8988T (cell line): ENCODE data around the gene STK24.
"Not testable (repeated sequence)": the region's sequence is repeated elsewhere in the genome, so short reads cannot be mapped to it uniquely, and the experiment has no call there.

Source experiments
- DNase-seq: peaks from one replicate; pipeline ENCODE4 v3.0.0; 2011

STK24 gene

DNA sequence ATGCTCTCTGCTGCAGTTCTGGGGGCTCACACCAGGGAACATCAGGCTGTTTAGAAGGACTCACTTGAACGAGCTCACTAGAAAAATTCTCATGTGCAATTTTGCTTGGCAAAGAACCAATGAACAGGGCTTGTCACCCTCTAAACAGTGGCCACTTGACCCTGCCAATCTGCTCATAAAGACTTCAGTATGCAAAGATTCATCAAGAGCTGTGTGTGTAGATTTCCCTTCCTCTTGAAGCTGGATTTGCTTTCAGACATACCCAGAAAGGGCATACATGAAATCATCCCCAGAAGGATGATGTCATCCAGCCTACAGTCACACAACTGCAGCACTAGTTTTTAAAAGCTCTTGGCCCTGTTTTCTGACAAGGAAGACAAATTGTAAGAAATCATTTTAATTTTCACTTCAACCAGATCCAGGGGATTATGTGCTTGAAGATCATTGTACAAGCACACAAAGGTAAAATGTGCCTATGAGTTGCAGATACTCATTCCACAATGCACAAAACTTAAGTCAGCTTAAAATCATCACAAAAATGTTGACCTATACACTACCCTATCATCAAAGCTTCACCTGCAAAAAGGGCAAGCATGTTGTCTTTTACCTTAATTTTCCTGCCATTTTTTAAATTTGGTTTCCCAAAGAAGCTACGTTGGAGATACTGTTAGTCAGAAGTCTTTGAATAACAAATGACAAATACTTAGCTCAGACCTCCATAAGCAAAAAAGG, 5.2 kb upstream of the STK24 start:
- DNase-seq, result no peak

DNA sequence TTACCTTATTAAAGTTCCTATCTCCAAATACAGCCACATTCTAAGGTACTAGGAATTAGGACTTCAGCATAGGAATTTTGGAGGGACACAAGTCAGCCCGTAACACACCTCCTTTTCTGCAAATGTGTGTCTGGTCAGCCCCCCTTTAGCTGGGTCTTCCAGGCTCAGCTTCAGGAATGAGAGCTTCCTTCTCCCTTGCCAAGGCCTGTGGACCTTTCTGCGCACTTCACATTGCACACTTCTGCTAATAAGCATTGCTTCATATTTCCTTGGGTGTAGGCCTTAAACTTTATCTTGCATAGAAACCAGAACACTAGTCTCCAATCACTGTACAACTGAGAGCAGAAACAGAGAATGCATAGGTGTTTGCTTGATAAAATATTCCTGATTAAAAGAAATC, 4.5 kb upstream of the STK24 start:
- no peak for DNase-seq

DNA sequence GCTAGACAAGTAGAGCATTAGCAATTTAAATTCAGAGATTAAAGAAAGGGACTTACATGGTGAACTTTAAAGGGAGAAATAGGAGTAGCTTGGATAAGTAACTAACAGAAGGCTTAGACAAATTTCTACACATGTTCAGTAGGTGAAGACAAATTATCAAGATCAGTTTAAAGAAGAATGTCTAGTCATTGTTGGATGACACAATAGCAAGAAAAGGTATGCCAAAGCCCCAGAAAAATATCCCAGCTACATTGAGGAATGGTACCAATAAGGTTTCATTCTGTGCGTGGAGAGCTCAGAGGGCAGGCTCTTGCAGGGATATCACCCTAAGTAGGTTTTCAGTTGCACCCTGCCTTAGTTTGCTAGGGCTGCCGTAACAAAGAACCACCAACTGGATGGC, 3.5 kb upstream of the STK24 start:
- no peak for DNase-seq

DNA sequence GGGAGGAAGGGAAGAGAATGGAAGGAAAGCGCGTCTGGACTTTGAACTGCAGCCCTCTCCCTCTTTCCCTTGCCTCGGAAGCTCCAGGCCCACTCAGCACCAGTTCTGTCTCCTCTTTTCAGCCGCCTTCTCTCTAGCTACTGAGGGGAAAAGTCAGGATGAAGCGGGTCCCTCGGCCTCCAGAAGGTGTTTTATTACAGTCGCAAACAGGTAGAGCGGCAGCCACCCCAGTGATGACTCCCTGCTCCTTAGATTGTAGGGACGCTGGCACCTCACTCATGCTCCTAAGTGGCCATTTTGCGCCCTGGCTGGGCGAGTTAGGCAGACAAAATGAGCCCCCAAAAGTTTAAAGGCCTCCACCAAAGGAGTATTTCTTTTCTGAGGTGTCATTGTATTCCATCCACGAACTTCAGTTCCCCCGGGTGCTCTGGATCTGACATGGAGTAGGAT, 954 bp upstream of the STK24 start:
- no peak for DNase-seq

DNA sequence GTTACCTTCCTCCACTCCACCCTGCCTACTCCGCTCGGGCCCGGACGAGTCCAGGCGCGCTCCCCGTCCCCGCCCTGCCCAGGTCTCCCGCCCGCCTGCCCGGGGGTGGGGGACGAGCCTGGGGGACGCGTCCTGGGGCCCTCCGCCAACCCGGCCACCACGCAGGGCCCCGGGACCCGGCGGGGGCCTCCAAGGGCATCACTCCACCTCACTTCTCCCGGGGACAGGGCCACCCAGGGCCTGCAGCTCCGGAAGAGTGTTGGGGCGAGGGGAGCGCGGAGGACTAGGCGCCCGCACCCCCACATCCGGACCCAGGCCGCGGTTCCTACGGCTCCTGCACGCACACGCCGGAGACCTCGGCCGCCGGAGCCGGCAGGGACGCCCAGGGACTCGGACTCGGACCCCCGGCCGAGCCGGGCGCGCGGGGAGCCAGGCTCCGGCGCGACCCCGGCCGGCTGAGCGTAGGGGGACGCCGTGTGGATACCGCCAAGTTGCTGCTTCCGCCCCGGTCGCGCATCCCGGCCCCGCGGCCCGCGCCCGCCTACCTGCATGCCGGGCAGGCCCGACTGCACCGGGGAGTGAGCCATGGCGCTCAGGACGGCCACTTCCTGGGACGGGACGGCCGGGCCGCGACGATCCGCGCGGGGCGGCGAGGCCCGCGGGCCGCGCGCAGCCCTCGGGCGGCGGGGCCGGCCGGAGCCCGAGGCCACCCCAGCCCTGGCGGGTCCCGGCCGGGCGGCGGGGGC, 534 bp downstream of the STK24 start:
- DNase-seq, result no peak

DNA sequence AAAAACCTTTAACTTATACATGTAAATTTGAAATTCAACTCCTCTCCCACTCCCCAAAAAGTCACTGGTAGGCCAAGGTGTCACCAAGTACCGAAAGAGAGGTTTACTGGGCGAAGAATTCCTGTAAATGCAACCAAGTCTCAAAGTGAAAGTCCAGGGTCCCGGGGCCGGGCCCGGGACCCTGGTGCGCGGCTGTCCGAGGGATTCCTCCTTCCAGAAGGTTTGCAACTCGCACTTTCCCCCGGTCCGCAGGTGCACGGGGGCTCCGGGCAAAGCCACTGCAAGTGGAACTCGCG, 1.1 kb downstream of the STK24 start:
- no peak for DNase-seq

DNA sequence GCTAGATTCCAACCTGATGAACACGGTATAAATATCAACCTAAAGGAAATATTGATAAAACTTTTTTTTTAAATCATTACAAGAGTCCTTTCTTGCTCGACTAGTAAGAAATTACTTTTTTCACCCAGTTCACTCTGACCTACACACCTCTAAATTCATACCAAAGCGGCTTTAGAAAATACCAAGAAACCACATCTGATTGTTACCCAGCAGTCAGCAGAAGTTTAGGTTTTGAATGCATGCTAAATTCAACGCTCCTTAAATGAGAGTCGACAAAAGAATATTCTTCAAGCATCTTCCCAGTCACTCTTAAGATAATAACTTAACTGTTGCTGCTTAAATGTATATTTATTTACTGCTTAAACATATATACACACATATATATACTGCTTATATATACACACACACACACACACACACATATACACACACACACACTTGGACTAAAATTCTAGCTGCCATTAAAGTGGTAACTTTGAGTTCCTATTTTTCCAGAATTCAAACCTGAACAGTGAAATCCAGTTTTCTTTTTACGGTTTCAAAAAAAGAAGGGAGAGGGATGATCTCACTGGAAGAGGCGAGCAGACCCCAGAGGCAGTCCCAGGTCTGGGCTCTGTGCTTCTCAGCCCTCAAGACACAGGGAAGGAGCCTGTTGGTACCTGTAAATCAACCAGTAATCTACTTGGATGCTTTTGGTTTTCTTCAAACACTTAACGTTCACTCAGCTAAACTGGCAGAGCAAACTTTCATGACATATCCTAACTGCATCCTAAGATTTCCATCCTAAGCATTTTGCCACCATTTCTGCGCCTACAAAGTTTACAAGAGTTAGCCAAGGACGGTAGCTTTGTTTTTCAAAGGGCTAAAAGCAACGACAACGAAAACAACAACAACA, 1.7 kb downstream of the STK24 start:
- DNase-seq, result no peak

DNA sequence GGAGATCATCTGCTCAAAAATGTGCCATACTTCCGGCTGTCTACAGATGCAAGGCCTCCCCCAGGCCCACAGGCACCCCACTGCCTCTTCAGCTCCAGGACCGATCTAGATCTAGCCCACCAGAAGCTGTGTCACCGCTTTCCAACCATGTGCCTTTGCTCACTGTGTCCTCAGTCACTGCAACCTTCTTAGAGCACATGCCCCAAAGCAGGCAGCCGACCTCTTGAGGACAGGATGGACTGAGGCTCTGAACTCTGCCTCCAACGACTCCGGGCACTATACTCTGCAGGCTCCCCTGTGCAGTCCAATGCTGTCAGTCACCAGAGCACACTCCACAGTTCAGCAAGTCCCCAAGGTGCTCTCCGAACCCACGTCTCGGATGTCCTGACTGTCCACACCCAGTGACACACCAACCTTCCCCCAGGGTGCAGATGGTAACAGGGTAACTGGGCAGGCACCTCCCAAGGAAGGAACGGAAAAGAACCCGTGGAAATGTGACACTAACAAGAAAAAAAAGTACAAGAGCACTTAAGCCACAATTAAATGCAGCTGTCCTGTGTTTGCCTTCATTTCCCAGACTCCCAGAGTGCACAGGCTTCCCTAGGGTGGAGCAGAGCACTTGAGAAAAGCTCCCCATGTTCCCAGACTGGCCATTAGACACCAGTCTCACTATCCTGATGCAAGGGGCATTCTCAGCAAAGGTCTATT, 4.8 kb downstream of the STK24 start:
- DNase-seq, result no peak

DNA sequence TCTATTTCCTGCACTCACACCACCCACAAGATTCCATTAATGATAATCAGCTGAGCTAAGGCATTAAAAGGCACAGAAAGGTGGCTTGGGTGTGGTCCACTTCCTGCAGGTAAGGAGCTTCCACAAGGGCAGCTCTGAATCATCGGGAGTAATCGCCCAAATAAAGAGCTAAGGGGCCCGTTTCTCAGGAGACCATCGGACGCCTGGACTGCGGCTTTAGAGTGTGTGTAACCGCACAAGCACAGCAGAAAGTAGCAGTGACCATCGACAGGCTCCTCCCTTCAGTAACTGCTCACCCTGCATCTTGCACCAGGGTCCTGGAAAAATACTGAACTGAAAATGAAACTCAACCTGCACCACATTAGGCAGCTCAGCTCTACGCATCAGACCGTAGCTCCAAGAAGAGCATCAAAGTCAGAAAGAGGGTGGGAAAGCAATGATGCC, 6.0 kb downstream of the STK24 start:
- peak; percentile 59 for DNase-seq

DNA sequence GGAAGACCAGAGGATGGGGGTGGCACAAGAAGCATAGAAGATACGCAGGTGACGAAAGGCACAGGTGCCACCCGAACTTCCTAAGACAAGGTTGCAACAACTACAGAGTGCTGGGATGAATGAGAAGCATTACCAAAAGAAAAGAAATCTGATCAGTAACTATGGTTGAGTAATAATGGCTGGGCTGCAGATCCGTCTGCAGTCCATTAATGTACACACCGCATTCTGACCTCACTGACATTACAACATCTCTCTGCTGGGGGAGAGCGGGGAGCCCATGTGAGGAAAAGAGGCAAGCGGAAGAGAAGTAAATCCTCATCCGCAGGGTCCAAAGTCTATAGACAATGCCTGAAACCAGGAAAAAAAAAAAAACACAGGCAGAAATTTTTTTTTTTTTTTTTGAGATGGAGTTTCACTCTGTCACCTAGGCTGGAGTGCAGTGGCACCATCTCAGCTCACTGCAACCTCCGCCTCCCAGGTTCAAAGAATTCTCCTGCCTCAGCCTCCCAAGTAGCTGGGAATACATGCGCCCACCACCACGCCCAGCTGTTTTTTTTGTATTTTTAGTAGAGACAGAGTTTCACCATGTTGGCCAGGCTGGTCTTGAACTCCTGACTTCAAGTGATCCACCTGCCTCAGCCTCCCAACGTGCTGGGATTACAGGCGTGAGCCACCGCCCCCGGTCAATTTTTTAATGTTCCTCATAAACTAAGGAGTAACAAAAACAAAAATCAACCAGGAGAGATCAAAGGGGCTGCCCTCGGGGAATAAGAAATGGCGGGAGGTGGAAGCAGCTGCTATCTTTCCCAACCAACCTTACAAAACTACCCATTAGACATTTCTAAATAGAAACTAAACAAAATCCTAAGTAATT, 7.2 kb downstream of the STK24 start:
- not testable (repeated sequence) for DNase-seq

DNA sequence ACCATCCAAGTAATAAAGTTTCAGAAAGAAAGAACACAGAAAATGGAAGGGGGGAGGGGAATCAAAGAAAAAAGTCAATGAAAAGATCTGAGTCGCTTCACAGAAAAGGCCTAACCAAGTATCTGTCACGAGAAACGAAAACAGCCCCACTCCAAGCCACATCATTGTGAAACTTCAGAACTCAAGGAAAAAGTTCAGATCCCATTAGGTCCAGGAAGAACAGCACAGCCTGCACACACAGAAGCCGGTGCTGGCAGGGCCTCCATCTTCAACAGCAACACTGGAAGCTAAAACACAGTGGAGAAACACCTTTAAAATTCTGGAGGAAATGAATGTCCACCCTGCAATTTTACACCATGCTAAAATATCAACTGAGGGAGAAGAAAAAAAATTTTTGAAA, 8.0 kb downstream of the STK24 start:
- no peak for DNase-seq

DNA sequence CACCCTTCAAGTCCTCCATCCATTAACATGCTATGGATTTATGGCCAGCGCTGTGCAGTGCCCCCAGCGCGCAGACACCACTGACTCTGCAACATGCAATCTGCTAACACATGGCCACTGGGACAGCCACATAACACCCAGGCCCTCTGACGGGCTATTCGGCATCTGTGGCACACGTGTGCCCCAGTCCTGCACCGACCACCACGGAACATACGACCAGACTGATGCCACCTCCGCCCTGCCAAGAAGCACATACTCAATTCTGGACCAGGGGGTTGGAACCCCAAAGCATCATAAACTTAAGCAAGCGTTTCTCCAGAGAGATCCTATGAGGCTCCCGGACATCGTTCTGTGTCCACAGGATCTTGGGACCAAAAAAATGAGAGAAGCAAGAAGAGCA, 9.8 kb downstream of the STK24 start:
- DNase-seq, result no peak

DNA sequence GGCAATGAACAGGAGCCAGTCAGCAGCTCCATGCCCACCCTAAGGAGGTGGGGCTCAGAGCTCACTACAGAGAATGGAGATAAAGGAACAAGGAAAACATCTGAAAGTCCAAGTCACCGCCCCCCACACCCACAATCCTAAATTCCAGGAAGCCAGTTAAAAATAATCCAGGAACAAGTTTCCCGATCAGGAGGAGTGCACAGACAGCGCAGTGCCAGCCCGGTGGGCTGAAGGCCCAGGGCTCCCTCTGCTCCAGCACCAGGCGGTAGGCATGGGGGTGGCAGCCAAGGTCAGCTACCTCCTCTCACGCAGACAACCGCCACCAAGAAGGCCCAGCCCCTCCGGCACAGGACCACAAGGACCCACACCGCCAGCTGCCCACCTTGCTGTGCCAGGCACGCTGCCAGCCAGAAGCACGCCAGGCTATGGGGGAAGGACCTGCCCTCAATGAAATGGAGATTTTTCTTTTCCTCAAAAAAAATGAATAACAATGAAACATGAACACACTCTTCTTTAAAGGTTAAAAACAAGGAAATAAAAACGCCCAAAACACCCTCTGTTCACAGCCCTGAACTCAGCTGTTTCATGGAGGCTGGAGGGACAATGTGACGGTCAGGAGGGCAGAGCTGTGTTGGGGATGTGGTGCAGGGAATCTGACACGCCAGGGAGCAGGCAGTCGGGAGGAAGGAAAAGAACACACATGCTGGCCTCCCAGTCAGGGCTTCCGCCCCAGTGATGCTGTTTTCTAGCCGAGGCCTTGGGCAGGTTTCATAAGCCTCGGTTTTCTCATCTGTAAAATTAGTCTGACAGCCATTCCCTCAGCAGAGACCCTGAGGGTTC, 11.0 kb downstream of the STK24 start:
- DNase-seq, result no peak

DNA sequence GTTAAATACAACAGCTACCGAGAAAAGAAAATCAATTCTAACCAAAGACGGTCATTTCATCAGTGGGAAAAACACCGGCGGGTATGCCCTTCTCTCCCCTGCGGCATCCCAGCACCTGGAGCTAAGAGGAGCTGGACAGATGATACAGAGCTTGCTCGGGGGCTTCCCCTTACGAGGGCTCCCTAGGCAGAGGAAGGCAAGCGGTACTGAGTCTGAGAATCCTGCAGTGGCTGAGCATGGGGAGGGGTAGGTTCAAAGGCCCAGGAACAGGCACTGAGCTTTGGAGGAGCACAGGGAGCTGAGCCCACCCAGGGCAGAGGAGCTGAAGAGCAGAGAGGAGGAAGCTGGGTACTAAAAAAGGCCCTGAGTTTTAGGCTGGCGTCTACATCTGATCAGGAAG, 12.7 kb downstream of the STK24 start:
- DNase-seq, result no peak

DNA sequence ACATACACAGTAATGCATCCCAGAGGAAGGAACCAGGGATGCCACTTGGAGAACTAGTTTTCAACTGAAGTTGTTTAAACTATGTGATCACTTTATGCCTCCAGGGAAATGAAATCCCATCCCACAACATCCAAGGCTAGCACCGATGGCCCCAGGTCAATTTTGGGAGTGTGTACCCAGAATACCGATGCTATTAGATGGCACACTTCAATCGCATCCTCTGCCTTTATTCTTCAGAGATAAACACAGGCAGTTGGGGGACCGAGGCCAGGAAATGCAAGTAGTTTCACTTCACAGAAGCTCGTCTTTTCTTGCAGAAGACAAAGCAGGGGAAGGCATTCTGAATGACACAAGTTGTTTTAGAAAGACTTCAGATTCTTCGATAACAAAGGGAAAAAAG, 13.8 kb downstream of the STK24 start:
- DNase-seq, result no peak

DNA sequence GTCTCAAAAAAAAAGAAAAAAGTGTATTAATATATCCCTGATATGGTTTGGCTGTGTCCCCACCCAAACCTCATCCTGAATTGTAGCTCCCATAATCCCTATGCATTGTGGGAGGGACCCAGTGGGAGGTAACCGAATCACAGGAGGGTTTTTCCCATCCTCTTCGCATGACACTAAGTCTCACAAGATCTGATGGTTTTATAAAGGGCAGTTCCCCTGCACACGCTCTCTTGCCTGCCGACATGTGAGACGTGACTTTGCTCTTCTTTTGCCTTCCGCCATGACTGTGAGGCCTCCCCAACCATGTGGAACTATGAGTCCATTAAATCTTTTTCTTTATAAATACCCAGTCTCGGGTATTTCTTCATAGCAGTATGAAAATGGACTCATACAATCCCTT, 17.7 kb downstream of the STK24 start:
- DNase-seq, result no peak

DNA sequence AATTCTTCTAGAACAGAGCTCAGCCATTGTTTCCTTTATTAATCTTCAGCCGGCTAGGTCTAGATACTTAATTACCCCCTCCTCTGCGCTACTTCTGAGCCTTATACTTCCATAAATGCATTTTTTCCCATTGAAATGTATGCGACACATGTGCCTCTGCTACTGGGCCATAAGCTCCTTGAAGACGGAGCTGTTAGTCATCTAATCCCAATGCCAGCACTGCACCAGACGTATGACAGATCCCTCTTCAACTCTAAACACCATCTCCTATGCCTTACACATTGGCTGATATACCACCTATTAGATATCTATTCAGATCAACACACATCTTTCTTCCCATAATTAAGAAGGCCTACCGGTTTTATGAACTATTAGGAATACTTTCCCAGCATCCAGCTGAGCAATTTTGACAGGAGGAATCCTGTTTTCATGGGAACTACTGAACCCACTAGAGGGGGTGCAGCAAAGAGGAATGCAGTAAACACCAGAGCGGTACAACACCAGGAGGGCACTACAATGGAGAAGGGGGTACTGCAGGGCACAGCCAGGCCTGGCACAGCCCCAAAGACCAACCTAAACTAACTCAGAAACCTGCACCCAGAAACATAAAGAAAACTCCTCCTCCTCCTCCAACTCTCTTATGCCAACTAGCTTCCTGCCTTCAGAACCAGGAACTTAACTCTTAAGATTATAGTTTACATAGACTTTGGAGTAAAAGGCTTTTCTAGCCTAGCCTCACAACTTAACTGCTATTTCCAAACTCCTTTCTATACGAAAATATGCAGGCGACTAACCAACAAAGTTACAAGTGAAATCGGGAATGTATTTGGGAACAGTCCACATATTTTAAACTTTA, 18.7 kb downstream of the STK24 start:
- no peak for DNase-seq

DNA sequence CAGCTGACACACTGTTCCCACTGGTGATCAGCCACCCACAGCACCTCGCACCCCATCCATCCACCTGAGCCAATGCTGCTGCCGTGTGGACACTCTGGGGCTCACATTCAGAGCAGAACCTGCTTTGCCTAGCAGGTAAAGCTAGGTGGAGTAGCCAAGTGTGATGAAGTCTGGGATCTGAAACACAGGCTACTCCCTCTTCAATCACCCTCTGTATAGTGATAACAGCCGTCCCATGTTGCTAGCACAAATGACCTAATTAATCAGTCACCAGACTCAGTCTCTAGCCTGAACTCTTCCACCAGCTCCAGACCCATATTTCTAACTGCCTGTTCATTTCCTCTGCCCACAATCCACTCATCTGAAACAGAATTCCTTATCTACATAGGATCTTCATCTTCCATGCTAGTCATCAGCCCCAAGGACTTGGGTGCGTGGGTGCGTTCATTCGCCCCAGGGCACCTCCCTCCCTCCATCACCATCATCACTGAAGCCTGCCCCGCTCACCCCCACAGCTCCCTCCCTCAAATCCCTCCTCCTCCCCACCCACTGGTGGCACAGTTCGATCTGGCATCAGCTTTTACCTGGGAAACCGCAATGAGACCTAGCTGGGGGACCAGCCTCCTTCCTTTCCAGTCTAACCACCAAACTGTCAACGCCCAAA, 19.8 kb downstream of the STK24 start:
- no peak for DNase-seq

DNA sequence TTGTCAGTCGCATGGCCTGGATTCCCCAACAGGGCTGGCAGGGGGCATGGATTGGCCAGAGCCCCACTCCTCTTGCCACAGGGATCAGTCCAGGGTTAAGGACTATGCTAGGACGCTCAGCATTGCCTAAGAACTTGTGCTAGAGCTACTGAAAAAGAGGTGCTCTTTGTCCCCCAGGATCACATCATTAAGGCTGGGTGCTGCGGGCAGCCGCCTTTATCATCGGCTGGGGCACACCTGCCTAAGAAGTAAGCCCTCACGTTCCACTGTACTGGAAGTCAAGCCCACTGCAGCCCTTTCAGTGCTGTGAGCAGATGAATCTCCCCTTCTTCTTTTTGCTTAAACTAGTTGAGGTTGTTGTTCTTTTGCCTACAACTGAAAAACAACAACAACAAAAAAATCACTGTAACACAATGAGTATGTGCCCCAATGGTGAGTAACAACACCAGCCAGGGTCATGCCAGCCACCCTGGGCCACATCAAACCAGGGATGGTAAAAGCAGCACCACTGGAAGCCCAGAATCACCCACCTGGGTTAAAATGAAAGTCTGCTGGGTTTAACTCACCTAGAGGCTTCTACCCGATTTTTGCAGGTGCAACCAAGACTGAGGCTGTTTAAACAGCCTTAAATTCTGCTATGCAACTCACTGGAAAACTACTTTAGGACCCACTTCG, 20.6 kb downstream of the STK24 start:
- no peak for DNase-seq
